NOMO-1 treated with dmso at 0.1 percent for 144 hours (cell line): ENCODE measurements around the gene APPL2.

Source experiments
- DNase-seq: peaks from one replicate; lab custom pipeline; 2025; ENCODE audit not compliant: unreplicated experiment; lab: John Stamatoyannopoulos, UW

APPL2 gene

DNA sequence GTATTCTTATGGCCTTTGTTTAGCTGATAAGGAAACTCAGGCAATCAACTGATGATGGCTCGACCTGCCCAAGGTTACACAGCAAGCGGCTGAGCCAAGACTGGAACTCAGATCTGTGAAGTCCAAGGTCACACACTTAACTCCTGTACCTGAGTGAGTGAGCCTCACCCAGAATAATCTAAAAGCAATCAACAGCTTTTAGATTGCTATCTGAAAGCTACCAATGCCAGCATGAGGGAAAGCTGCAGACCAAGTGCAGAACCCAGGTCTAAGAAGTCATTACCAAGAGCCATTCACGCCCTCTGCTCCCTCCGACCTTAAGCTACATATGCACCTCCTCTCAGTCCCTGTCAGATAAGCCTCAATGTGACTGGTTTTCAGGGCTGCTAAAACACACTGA, 12.1 kb downstream of the APPL2 start:
- no peak for DNase-seq

DNA sequence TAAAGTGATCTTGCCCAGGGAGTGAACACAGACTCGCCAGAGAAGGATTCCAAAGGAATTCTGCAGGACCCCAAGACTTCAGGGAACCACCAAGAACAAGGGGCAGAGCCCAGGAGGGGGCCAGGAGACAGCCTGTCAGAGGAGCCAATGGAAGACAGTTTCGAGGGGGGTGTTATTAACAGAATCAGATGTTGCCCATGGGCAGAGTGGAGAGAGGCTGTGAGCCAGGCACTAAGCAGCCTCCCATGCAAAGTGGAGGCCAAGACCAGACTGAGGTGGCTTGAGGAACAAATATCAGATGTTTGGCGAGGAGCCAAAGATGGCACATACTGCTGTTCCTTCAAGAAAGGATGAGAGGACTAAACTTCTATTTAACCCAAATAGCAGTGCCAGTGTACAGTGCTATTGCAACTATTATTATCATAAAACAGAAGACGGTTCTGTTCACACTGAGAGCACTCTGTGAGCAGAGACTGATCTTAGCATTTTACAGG, 12.6 kb downstream of the APPL2 start:
- DNase-seq = no peak

GRCh38 chr12:105222726-105223351, 13.1 kb downstream of the APPL2 start:
- no peak for DNase-seq

DNA sequence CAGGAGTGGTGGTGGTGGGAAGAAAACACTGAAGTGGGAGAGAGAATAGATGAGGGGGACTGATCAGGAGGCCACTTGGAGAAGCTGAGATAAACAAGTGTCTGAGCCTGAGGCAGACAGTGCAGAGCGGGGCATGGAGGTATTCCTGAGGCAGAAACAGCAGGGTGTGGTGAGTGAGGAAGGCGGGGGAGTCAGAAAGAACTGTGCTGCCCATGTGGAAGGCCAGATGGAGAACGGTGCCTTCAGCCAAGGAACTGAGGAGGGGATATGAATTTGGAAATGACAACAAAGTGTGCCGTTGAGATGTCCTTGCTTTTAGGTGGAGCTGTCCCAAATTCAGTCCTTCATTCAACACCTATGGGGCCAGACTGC, 13.7 kb downstream of the APPL2 start:
- no peak for DNase-seq

- DNase-seq = no peak
These were observed 14.2 kb downstream of the APPL2 start for GRCh38 chr12:105221583-105222283.

DNA sequence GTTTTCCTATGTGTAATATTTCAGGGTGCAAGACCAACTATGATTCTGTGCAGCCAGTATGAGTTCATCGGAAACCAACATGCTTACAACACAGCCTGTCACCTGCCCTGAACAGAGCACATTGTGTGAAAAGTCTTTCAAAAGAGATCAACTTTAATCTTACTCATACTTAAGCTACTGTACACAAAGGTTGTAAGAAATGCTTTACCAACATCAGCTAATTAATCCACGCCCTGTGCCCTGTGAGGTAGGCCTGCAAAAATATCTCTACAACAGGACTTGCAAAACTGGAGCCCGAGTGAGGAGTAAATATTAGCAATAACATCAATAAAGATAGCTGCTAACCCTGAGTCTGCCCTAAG, 15.1 kb downstream of the APPL2 start:
- DNase-seq = no peak

DNA sequence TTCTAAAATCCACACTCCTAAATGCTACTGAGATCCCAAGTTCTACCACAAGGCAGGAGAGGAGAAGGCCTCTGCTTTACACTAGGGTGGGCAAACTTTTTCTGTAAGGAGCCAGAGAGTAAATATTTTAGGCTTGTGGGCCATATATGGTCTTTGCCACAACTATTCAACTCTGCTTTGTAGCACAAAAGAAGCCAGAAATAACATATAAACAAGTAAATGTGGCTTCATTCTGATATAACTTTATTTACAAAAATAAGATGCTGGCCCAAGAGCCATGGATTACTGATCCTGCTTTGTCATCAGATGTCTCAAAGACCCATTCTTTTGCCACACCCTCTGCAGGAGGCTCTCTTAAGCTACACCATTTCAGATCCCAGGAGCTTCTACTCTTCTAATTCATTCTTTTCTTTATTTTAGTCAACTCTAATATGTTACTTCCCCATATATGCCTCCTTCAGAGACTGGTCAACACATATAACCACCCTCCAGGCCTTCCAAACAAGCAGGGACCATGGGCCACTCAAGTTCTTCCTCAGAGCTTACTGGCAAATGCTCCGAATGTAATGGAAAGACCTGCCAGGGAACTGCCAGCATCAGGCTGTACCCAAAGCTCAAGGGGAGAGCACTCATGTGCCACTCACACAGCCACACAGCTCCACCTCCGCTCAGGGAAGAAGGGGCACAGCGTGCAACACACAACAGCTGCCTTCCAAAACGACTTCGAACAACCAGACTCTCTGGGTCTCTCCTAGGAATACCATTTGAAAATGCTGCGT, 15.6 kb downstream of the APPL2 start:
- no peak for DNase-seq

DNA sequence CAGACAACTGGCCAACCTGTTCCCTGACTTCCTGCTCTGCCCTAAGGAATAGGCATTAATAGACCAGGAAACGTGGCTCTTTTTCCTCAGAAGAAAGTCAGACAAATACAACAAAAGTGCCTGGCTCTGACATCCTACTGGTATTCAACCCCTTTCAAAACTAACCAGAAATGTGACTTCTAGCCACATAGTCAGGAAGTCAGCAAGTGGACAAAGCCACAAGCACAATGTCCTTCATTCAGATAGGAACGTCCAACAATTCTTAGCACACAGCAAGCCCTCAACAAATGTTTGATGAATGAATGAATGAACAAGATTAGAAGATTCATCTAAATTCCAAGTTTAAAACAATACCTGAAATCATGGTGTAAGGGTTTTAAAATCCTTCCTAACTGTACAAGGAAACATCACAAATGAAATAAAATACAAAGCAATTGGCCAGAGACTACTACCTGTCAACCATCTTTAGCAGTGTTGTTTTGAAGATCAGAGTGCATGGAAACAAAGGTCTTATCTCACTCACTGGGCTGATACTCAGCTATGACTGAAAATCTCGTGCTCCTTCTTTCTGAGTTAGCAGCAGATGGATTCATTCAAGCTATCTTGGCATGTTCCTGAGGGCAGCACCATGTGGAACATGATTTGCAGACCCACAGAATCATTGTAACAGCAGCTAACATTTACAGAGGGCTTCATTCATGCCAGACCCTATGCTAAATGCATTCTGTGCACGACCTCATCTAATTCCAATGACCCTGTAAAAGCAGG, 16.5 kb downstream of the APPL2 start:
- DNase-seq = no peak

DNA sequence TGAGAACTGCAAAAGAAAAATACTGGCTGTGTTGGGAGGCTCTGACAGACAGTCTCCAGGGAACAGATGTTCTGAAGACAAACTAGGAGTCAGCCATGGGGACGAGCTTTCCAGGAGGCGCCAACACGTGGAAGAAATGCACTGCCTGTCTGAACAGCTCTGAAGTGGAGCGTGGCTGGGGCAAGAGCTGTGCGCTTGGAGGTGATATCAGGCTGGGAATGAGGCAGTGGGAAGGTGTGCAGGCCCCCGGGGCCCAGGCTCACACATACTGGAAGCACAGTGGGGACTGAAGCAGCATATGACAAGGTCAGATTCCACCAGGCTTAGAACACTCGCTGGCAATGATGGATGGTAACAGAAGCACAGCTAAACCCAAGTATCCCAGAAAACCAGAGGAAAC, 17.5 kb downstream of the APPL2 start:
- DNase-seq = no peak

- DNase-seq = no peak
These were observed 21.2 kb downstream of the APPL2 start for GRCh38 chr12:105214670-105215375.

DNA sequence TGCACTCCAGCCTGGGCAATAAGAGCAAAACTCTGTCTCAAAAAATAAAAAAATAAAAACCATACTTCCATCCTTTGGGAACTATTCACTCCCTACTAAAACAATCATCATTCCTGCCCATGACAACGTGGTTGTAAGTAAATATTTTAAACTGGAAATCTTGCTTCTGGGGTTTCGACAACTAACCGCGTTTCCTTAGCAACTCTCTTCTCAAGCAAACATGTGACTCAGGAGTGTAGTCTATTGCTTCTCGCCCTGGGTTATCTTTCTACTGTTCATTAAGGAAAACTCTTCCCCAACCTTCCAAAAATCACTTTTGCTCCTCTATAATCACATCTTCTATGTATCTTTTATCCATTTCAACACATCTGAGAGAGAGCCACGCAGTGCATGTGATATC, 21.8 kb downstream of the APPL2 start:
- no peak for DNase-seq

DNA sequence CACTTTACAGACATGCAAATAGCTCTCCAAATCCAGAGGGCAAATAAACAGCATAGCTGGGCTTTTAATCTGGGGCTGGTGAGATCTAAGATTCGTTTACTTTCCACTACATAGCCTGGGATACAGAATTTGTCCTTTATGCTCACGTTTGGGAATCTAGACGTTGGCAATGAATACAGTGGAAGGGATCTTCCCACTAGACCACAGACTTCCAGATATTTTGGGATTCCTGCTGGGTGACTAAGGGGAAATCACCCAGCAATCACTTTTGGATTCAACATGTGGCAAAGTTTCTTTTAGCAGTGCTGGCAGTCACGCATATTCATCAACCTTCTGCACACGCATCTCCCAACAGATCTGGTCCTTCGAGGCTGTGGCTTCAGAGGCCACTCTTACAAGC, 23.5 kb downstream of the APPL2 start:
- DNase-seq = no peak

- no peak for DNase-seq
These were observed 26.9 kb downstream of the APPL2 start for GRCh38 chr12:105209091-105209490.

DNA sequence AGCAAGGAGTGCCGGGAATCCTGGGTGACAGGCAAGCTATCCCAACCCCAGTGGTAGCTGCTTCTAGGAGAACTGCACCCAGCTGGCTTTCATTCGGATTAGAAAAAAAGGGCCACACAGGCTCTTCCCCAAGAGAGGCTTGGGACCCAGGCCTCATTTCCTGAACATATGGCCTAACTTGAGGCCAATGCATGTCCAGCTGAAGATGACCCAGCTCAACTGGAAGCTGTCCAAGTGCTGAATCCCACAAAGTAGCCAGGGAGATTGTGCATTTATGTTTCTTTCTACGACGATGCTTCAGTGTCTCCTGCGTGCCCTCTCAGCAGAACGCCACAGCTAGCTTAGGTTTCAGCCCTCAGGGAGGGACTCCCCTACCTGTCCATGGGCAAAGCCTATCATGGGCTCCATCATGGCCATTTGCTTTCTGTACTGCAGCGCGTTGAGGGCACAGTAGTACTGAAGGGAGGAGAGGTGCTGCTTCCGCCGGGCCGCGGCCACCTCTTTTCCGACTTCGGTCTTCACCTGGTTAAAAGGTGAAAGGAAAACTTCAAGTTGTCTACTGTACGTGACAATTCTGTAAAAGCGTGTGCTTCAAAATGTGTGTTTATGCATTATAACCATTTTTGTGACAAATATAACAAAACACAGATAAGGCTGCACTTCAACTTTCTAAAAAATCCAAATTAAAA, 29.1 kb downstream of the APPL2 start:
- DNase-seq = no peak

- no peak for DNase-seq
These were observed 30.5 kb downstream of the APPL2 start for GRCh38 chr12:105205322-105206048.

DNA sequence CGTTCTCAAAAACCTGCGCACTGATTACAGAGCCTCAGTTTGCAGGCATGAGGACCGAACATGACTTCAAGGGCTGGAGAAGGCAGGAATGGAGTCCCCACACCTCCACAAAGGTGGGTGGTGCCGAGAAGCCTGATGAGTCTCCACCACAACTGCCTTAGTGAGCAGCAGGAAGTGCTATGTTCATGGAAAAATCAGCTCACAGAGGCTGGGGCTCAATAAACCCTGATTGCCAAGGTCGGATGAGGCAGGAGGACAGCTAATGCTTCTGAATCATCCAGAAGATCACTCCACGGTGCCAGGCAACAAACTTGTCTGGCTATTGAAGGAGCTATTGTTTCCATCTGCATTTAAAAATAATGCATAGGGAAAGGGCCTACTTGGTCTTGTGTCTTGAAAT, 31.1 kb downstream of the APPL2 start:
- no peak for DNase-seq

DNA sequence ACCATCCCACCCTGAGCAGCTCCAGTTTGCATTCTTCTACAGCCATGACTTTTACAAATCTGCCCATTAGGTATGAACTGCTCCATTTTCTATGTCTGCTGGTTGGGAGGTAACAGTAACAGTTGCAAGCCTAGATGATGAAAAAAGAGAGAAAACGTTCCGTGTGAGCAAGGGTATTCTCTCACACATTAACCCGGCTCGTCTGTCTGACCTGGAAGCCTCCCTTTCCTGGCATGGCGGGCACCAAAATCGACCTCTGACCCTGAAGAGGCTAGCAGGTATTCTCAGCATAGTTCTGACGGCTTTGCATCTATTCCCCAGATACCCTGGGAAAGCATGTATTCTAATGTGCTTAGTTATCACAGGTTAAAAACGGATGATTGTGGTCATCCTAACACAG, 31.8 kb downstream of the APPL2 start:
- no peak for DNase-seq

DNA sequence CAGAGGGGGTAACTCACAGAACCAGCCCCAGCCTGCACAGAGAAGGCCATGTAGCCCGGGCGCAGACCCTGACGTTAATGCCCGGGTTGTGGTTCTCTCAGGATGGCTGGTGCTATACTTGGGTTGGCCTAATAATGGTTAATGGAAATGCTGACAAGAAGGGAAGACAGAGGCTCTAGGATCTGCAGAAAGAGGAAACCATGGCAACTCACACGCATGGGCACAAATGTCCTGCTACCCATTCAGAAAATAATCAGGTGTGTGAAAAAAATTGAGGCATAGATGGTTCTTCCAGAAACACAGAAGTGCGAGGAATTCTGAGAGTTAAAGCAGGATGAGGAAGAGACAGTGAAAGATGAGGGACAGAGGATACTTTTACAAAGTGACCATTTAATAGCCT, 33.8 kb downstream of the APPL2 start:
- DNase-seq = no peak

GRCh38 chr12:105201299-105201698, 34.7 kb downstream of the APPL2 start:
- DNase-seq = no peak

- DNase-seq = no peak
These were observed 35.6 kb downstream of the APPL2 start for GRCh38 chr12:105200385-105200784.
